ENCODE data around the gene SF1.
A peak's percentile ranks its signal among the peaks of the same experiment; 100 is the strongest.

SF1 gene

DNA sequence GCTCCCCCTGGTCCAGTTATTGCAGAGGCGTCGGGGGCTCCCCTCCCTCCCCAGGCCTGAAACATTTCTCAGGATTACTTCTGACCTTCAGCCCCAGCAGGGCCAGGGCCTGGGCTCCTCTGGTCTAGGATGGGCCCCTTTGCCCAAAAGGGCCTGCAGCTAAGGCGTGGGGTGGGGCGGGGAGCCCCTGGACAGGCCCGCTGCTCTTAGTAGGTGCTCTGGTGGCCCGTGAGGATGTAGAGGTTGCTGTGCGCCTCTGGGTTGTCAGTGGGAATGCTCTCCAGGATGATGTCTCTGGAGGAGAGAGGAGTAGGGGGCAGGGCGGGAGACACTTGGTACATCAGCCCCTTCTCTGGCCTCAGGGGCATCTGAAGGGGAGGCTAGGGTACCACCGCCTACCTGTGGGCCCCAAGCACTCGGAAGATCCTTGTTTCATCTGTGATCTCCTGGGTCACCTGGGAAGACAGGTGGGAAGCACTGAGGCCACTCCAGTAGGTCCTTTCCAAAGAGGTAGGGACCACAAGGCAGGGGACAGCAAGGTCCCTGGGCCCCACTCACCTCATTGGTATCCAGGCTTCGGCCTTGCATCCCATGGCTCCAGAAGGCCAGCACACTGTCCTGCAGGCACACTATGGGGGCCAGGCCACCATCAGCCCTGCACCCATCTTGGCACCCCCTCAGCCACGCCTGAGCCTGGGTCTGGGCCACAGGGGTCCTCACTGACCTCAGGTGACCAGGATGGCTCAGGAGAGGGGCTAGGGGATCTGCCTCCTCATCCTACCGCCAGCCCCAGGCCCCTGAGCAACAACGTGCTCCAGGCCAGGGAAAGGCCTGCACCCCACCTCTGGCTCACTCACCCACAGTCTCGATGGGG is 11.2 kb upstream of the SF1 start:
- H4K20me1 ChIP-seq (ENCODE audit: insufficient read depth) = no peaks in the 10 kb centered on the region
- no peaks in the 10 kb centered on the region for H3K4me1 ChIP-seq (ENCODE audit: low read depth, poor library complexity, severe bottlenecking)
- no peaks in the 10 kb centered on the region for H3K36me3 ChIP-seq (ENCODE audit: insufficient read depth)
- TF ChIP-seq, protein P1, sequence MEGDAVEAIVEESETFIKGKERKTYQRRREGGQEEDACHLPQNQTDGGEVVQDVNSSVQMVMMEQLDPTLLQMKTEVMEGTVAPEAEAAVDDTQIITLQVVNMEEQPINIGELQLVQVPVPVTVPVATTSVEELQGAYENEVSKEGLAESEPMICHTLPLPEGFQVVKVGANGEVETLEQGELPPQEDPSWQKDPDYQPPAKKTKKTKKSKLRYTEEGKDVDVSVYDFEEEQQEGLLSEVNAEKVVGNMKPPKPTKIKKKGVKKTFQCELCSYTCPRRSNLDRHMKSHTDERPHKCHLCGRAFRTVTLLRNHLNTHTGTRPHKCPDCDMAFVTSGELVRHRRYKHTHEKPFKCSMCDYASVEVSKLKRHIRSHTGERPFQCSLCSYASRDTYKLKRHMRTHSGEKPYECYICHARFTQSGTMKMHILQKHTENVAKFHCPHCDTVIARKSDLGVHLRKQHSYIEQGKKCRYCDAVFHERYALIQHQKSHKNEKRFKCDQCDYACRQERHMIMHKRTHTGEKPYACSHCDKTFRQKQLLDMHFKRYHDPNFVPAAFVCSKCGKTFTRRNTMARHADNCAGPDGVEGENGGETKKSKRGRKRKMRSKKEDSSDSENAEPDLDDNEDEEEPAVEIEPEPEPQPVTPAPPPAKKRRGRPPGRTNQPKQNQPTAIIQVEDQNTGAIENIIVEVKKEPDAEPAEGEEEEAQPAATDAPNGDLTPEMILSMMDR (conservative IDR thresholded peaks at IDR 0.05; ENCODE audit: low read depth, low read length) = no peak
- H3K4me2 ChIP-seq = no peak overlapping the region
- H3K79me2 ChIP-seq (ENCODE audit: insufficient read depth, low read depth) = no peaks in the 10 kb centered on the region
- H3K27me3 ChIP-seq (ENCODE audit: insufficient read depth, low read depth) = no peaks in the 10 kb centered on the region
- no peak overlapping the region for H2AFZ ChIP-seq (ENCODE audit: low read depth)
- no peak overlapping the region for H3K27ac ChIP-seq
- H3K4me3 ChIP-seq (IDR thresholded peaks at IDR 0.05; ENCODE audit: insufficient read depth, low read depth, low read length) = no peak overlapping the region
- H3K9ac ChIP-seq = no peak overlapping the region

GRCh38 chr11:64788321-64789215 is 10.2 kb upstream of the SF1 start:
- H3K79me2 ChIP-seq (ENCODE audit: insufficient read depth, low read depth) = no peaks in the 10 kb centered on the region
- no peaks in the 10 kb centered on the region for H3K27me3 ChIP-seq (ENCODE audit: insufficient read depth, low read depth)
- no peak overlapping the region for H3K9ac ChIP-seq
- no peak overlapping the region for H2AFZ ChIP-seq (ENCODE audit: low read depth)
- TF ChIP-seq, protein P1 (conservative IDR thresholded peaks at IDR 0.05; ENCODE audit: low read depth, low read length) = no peak
- no peaks in the 10 kb centered on the region for H3K36me3 ChIP-seq (ENCODE audit: insufficient read depth)
- H3K27ac ChIP-seq = no peak overlapping the region
- no peaks in the 10 kb centered on the region for H3K4me1 ChIP-seq (ENCODE audit: low read depth, poor library complexity, severe bottlenecking)
- H3K4me2 ChIP-seq = no peak overlapping the region
- no peaks in the 10 kb centered on the region for H4K20me1 ChIP-seq (ENCODE audit: insufficient read depth)
- H3K4me3 ChIP-seq (IDR thresholded peaks at IDR 0.05; ENCODE audit: insufficient read depth, low read depth, low read length) = no peak overlapping the region

GRCh38 chr11:64787526-64788320 is 9.4 kb upstream of the SF1 start:
- Histone ChIP-seq H4K20me1 (ENCODE audit: insufficient read depth) (no peaks in the 10 kb centered on the region), H3K9ac (no peak overlapping the region), H2AFZ (ENCODE audit: low read depth) (no peak overlapping the region), H3K4me2 (no peak overlapping the region), H3K79me2 (ENCODE audit: insufficient read depth, low read depth) (no peaks in the 10 kb centered on the region), H3K27me3 (ENCODE audit: insufficient read depth, low read depth) (no peaks in the 10 kb centered on the region), H3K4me1 (ENCODE audit: low read depth, poor library complexity, severe bottlenecking) (no peaks in the 10 kb centered on the region), H3K4me3 (IDR thresholded peaks at IDR 0.05; ENCODE audit: insufficient read depth, low read depth, low read length) (no peak overlapping the region), H3K27ac (no peak overlapping the region), H3K36me3 (ENCODE audit: insufficient read depth) (no peaks in the 10 kb centered on the region)
- TF ChIP-seq, protein P1 (conservative IDR thresholded peaks at IDR 0.05; ENCODE audit: low read depth, low read length) = peak; percentile 43

DNA sequence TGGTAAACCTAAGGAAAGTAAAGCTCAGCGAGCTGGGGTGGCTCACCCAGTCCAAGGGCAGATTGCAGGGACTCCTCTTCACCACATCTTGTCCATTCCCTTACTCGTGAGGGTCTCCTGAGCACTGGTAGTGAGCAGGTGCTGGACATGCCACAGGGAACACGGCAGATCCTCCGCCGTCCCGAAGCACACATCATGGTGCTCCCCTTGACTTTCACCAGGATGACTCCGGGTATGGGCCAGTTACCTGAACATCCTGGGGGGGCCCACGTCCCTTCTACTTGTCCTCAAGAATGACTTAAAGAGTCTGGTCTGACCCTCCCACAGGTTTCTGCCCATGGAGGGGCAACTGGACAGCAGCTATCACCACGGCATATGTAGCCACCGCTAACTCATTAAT is 8.0 kb upstream of the SF1 start:
- Histone ChIP-seq H3K9ac (no peak overlapping the region), H4K20me1 (ENCODE audit: insufficient read depth) (no peaks in the 10 kb centered on the region), H3K27ac (no peak overlapping the region), H3K4me3 (IDR thresholded peaks at IDR 0.05; ENCODE audit: insufficient read depth, low read depth, low read length) (no peak overlapping the region), H3K4me1 (ENCODE audit: low read depth, poor library complexity, severe bottlenecking) (no peaks in the 10 kb centered on the region), H3K79me2 (ENCODE audit: insufficient read depth, low read depth) (no peaks in the 10 kb centered on the region), H2AFZ (ENCODE audit: low read depth) (no peak overlapping the region), H3K4me2 (no peak overlapping the region), H3K27me3 (ENCODE audit: insufficient read depth, low read depth) (no peaks in the 10 kb centered on the region), H3K36me3 (ENCODE audit: insufficient read depth) (no peaks in the 10 kb centered on the region)
- TF ChIP-seq, protein P1 (conservative IDR thresholded peaks at IDR 0.05; ENCODE audit: low read depth, low read length) = no peak
